ENCODE results near the gene LRP1B. TPM values are rescaled to one million over a fixed set of nuclear protein-coding genes. Genes with fewer than 3 reads are reported as not detected.

Gene LRP1B
- total RNA-seq, 1 experiment from 2014 or later, result 0.21 TPM

DNA sequence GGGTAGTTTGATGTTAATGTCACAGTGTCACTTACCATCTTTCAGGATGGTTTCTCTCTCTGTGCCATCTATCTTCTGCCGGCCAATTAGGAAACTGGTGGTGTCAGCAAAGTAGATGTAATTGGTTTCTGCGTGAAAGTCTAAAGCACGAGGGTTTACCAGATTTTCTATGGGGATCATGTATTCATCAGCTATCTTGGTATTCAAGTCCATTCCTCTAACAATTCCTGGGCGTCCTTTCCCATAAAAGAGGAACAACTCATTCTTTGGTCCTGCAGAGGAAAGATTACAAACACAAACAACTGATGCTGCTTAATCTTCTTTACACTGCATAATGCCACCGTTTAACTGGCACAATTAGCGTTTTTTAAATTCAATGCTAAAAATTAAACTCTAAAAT lies 1081.9 kb downstream of the LRP1B start:
- H3K4me3 Mint-ChIP-seq (ENCODE audit: low read depth, unreplicated experiment), result no peak overlapping the region
- intact Hi-C loops (cut with micrococcal nuclease; ENCODE audit: unreplicated experiment), result no loop called here
- H3K4me1 Mint-ChIP-seq (ENCODE audit: low read depth, unreplicated experiment), result no peaks in the 10 kb centered on the region
- H3K9me3 Mint-ChIP-seq (ENCODE audit: low read depth, unreplicated experiment), result no peaks in the 10 kb centered on the region
- H3K27me3 Mint-ChIP-seq (ENCODE audit: unreplicated experiment), result no peaks in the 10 kb centered on the region
- no peaks in the 10 kb centered on the region for H3K36me3 Mint-ChIP-seq (ENCODE audit: insufficient read depth, unreplicated experiment)
- CTCF ChIA-PET, result no interaction called here
- no TSS peak for BruUV-seq (replicated peaks)
- no peak for DNase-seq
- no peak overlapping the region for H3K27ac Mint-ChIP-seq (ENCODE audit: unreplicated experiment)
- TF ChIP-seq, protein P1, sequence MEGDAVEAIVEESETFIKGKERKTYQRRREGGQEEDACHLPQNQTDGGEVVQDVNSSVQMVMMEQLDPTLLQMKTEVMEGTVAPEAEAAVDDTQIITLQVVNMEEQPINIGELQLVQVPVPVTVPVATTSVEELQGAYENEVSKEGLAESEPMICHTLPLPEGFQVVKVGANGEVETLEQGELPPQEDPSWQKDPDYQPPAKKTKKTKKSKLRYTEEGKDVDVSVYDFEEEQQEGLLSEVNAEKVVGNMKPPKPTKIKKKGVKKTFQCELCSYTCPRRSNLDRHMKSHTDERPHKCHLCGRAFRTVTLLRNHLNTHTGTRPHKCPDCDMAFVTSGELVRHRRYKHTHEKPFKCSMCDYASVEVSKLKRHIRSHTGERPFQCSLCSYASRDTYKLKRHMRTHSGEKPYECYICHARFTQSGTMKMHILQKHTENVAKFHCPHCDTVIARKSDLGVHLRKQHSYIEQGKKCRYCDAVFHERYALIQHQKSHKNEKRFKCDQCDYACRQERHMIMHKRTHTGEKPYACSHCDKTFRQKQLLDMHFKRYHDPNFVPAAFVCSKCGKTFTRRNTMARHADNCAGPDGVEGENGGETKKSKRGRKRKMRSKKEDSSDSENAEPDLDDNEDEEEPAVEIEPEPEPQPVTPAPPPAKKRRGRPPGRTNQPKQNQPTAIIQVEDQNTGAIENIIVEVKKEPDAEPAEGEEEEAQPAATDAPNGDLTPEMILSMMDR (IDR thresholded peaks at IDR 0.05; ENCODE audit: unreplicated experiment), result no peak

DNA sequence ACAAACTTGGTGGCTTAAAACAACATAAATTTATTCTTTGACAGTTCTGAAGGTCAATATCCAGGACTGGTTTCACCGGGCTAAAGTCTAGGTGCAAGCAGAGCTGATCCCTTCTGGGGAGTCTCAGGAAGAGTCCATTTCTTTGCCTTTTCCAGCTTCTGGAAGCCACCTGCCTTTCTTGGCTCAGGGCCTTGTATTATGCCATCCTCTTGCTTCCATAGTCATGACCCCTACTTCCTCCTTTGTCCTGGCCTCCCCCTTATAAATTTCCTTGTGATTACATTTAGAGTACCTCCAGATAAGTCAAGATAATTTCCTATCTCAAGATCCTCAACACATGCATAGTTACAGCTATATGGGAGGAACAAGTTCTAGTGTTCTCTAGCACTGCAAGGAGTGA lies 1089.5 kb downstream of the LRP1B start:
- TF ChIP-seq, protein P1 (IDR thresholded peaks at IDR 0.05; ENCODE audit: unreplicated experiment), result no peak
- no TSS peak for BruUV-seq (replicated peaks)
- CTCF ChIA-PET, result no interaction called here
- Mint-ChIP-seq H3K9me3 (ENCODE audit: low read depth, unreplicated experiment) (no peaks in the 10 kb centered on the region), H3K36me3 (ENCODE audit: insufficient read depth, unreplicated experiment) (no peaks in the 10 kb centered on the region), H3K27me3 (ENCODE audit: unreplicated experiment) (no peaks in the 10 kb centered on the region), H3K27ac (ENCODE audit: unreplicated experiment) (no peak overlapping the region), H3K4me1 (ENCODE audit: low read depth, unreplicated experiment) (no peaks in the 10 kb centered on the region), H3K4me3 (ENCODE audit: low read depth, unreplicated experiment) (no peak overlapping the region)
- intact Hi-C loops (cut with micrococcal nuclease; ENCODE audit: unreplicated experiment), result no loop called here
- no peak for DNase-seq

DNA sequence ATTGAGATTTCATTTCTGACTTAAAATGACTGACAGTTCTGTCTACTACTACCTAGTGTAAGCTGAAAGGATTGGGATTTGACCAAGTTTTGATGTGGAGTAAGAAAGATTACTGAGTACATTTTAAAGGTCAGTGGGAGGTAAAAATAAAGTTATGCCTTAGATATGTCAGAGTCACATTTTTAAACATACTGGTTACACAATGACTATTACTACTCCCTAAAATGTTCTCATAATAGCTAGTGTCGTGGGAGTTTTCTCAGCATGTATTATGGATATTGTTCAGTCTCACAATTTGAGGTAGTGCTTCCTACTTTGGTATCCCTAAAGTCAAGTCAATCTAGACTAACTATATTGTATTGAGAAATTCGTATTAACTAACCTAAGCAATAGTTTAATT lies 1092.5 kb downstream of the LRP1B start:
- BruUV-seq (replicated peaks), result no TSS peak
- Mint-ChIP-seq H3K9me3 (ENCODE audit: low read depth, unreplicated experiment) (no peaks in the 10 kb centered on the region), H3K4me3 (ENCODE audit: low read depth, unreplicated experiment) (no peak overlapping the region), H3K27ac (ENCODE audit: unreplicated experiment) (no peak overlapping the region), H3K36me3 (ENCODE audit: insufficient read depth, unreplicated experiment) (no peaks in the 10 kb centered on the region), H3K27me3 (ENCODE audit: unreplicated experiment) (no peaks in the 10 kb centered on the region), H3K4me1 (ENCODE audit: low read depth, unreplicated experiment) (no peaks in the 10 kb centered on the region)
- CTCF ChIA-PET, result no interaction called here
- TF ChIP-seq, protein P1 (IDR thresholded peaks at IDR 0.05; ENCODE audit: unreplicated experiment), result no peak
- DNase-seq, result no peak
- intact Hi-C loops (cut with micrococcal nuclease; ENCODE audit: unreplicated experiment), result no loop called here

DNA sequence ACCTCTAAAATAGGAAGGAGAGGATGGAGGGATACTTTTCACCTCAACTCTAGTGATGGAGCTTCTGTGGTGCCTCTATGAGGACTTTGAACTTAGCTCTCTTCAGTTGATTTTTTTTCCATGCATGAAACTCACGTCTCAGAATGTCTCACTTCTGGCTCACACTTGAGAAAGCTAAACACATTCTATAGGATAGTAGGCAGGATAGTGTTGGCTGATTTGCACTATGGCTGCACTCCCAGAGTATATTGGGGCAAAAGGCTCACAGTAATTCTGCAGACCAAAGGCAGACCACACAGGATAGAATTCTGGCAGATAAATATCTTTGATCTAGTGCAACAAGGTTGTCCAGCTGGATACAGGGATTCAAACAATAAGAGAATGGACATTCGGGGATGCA lies 1093.5 kb downstream of the LRP1B start:
- no peaks in the 10 kb centered on the region for H3K9me3 Mint-ChIP-seq (ENCODE audit: low read depth, unreplicated experiment)
- no TSS peak for BruUV-seq (replicated peaks)
- H3K36me3 Mint-ChIP-seq (ENCODE audit: insufficient read depth, unreplicated experiment), result no peaks in the 10 kb centered on the region
- H3K27ac Mint-ChIP-seq (ENCODE audit: unreplicated experiment), result no peak overlapping the region
- H3K4me3 Mint-ChIP-seq (ENCODE audit: low read depth, unreplicated experiment), result no peak overlapping the region
- H3K27me3 Mint-ChIP-seq (ENCODE audit: unreplicated experiment), result no peaks in the 10 kb centered on the region
- no peak for DNase-seq
- no peaks in the 10 kb centered on the region for H3K4me1 Mint-ChIP-seq (ENCODE audit: low read depth, unreplicated experiment)
- intact Hi-C loops (cut with micrococcal nuclease; ENCODE audit: unreplicated experiment), result no loop called here
- TF ChIP-seq, protein P1 (IDR thresholded peaks at IDR 0.05; ENCODE audit: unreplicated experiment), result no peak
- CTCF ChIA-PET, result no interaction called here
